CD8-positive, alpha-beta memory T cell (primary cell): ENCODE measurements around the gene BRD7. TPM values are rescaled to one million over a fixed set of nuclear protein-coding genes. Genes with fewer than 3 reads are reported as not detected.

Source experiments
- CTCF ChIA-PET: fragments of 350-600 bp; sonication (Branson Sonifier 250); formaldehyde crosslinking; loops from one replicate; lab custom pipeline; 2021; ENCODE audit warnings: antibody characterized with exemption; lab: Charles Lee
- POLR2A ChIA-PET: fragments of 350-600 bp; sonication (Branson Sonifier 250); formaldehyde crosslinking; loops from one replicate; lab custom pipeline; 2021; ENCODE audit warnings: antibody characterized with exemption; lab: Charles Lee
- DNase-seq, 5 donors: peaks; one replicate each; pipeline versions ENCODE4 v3.0.0 to v3.0.0-alpha.2; 2020 to 2022; ENCODE audit warnings: mixed read lengths in 1 of 5
- H3K27ac ChIP-seq: one replicate; pipeline ENCODE4 v1.7.0; 2013; ENCODE audit warnings: low read depth, mild to moderate bottlenecking, low read length, moderate library complexity
- H3K27me3 ChIP-seq: 2 replicates; pipeline ENCODE4 v1.7.0; 2013; ENCODE audit warnings: low read length, mild to moderate bottlenecking; ENCODE audit not compliant: insufficient read depth, poor library complexity, severe bottlenecking
- H3K36me3 ChIP-seq: 2 replicates; pipeline ENCODE4 v1.7.0; 2013; ENCODE audit warnings: mild to moderate bottlenecking, low read length, moderate library complexity; ENCODE audit not compliant: insufficient read depth
- H3K4me1 ChIP-seq: 2 replicates; pipeline ENCODE4 v1.7.0; 2013; ENCODE audit warnings: mild to moderate bottlenecking, low read length, moderate library complexity; ENCODE audit not compliant: insufficient read depth
- H3K4me3 ChIP-seq: 2 replicates; pipeline ENCODE4 v1.7.0; 2013; ENCODE audit warnings: mild to moderate bottlenecking, low read length
- H3K9me3 ChIP-seq: 2 replicates; pipeline ENCODE4 v1.7.0; 2013; ENCODE audit warnings: mild to moderate bottlenecking, low read length
- H3K27ac Mint-ChIP-seq, 8 donors: one replicate each; pipeline ENCODE4 v1.8.0; 2020 to 2021; ENCODE audit warnings: mixed read lengths in 8 of 8, mild to moderate bottlenecking in 6 of 8, inconsistent platforms in 3 of 8, moderate library complexity in 3 of 8
- H3K27me3 Mint-ChIP-seq, 2 donors: one replicate each; pipeline ENCODE4 v1.8.0; 2020 to 2021; ENCODE audit warnings: mixed read lengths in 2 of 2, mild to moderate bottlenecking in 1 of 2, moderate library complexity in 1 of 2
- H3K36me3 Mint-ChIP-seq, 3 donors: one replicate each; pipeline ENCODE4 v1.8.0; 2020 to 2021; ENCODE audit warnings: mixed read lengths in 3 of 3, inconsistent platforms in 1 of 3, mild to moderate bottlenecking in 1 of 3
- H3K4me1 Mint-ChIP-seq, 3 donors: one replicate each; pipeline ENCODE4 v1.8.0; 2020 to 2021; ENCODE audit warnings: mixed read lengths in 3 of 3, inconsistent platforms in 1 of 3, mild to moderate bottlenecking in 1 of 3
- H3K4me3 Mint-ChIP-seq, 7 donors: one replicate each; pipeline ENCODE4 v1.8.0; 2020 to 2021; ENCODE audit warnings: mixed read lengths in 7 of 7, mild to moderate bottlenecking in 6 of 7, moderate library complexity in 4 of 7, inconsistent platforms in 2 of 7
- H3K9me3 Mint-ChIP-seq, 5 donors: one replicate each; pipeline ENCODE4 v1.8.0; 2020 to 2022; ENCODE audit warnings: mixed read lengths in 5 of 5, mild to moderate bottlenecking in 3 of 5, moderate library complexity in 2 of 5, inconsistent platforms in 1 of 5
- polyA plus RNA-seq: library from polyadenylated mRNA; unstranded; fragments of 300-500 nt; fragmentation: Illumina TruSeq; gene quantifications from one replicate; pipeline ENCODE4 v1.2.3, GENCODE V29; 2021
- total RNA-seq, 2 experiments: library from RNA; stranded (reverse); gene quantifications; one replicate each; pipeline ENCODE4 v1.2.3, GENCODE V29; 2021

BRD7 gene
- total and polyA plus RNA-seq, 3 experiments from 2014 or later, result 55.7 to 103 (median 101) TPM

- H3K36me3 Mint-ChIP-seq, result peaks cover 5 to 67% (median 5%) of the 10 kb centered on the region in 3 donors
- no peaks in the 10 kb centered on the region for H3K27me3 Mint-ChIP-seq
- H3K4me1 ChIP-seq, result peaks cover 31% of the 10 kb centered on the region
Measured at GRCh38 chr16:50288026-50288425, 80.8 kb downstream of the BRD7 start.

GRCh38 chr16:50286681-50287080, 82.1 kb downstream of the BRD7 start:
- Histone ChIP-seq H3K27ac (no peak overlapping the region), H3K9me3 (no peaks in the 10 kb centered on the region), H3K4me3 (no peak overlapping the region), H3K36me3 (peaks cover 30% of the 10 kb centered on the region), H3K27me3 (no peaks in the 10 kb centered on the region), H3K4me1 (peaks cover 44% of the 10 kb centered on the region)
- Mint-ChIP-seq H3K4me3 (peak overlapping the region in 2 of 7 donors; percentile 19 to 50), H3K9me3 (no peaks in the 10 kb centered on the region), H3K36me3 (peaks cover 5 to 57% (median 5%) of the 10 kb centered on the region in 3 donors), H3K27me3 (no peaks in the 10 kb centered on the region), H3K4me1 (peaks cover 57 to 64% (median 58%) of the 10 kb centered on the region in 3 donors), H3K27ac (peak overlapping the region in 6 of 8 donors; percentile 10 to 77 (median 42))
- POLR2A ChIA-PET, result interaction anchor here (4.0 kb wide), 1 partner anchor 13 kb away, joined by 24 read pairs; no protein-coding TSS in a partner anchor
- no peak for DNase-seq
- CTCF ChIA-PET, result interaction anchor here (1.2 to 8.2 kb wide), 5 partner anchors 14 to 76 kb away, joined by 3 to 48 read pairs (median 3); no protein-coding TSS in a partner anchor

More at GRCh38 chr16:50288026-50288425, 80.8 kb downstream of the BRD7 start:
- H3K27ac ChIP-seq, result no peak overlapping the region
- H3K4me3 Mint-ChIP-seq, result no peak overlapping the region
- no peaks in the 10 kb centered on the region for H3K9me3 ChIP-seq
- peaks cover 42% of the 10 kb centered on the region for H3K36me3 ChIP-seq
- H3K4me3 ChIP-seq, result no peak overlapping the region
- no peaks in the 10 kb centered on the region for H3K27me3 ChIP-seq
- ChIA-PET CTCF (interaction anchor here (1.2 to 8.2 kb wide), 2 partner anchors 15 to 21 kb away, joined by 3 to 48 read pairs; no protein-coding TSS in a partner anchor), POLR2A (interaction anchor here (0.6 kb wide), 1 partner anchor 31 kb away, joined by 4 read pairs; no protein-coding TSS in a partner anchor)
- peak overlapping the region in 1 of 8 donors; percentile 19 for H3K27ac Mint-ChIP-seq
- peaks cover 44 to 50% (median 46%) of the 10 kb centered on the region in 3 donors for H3K4me1 Mint-ChIP-seq
- DNase-seq, result no peak
- H3K9me3 Mint-ChIP-seq, result no peaks in the 10 kb centered on the region

GRCh38 chr16:50285406-50286003, 83.3 kb downstream of the BRD7 start:
- no peak overlapping the region for H3K27ac ChIP-seq
- POLR2A ChIA-PET, result interaction anchor here (0.6 to 4.0 kb wide), 3 partner anchors 12 to 23 kb away, joined by 3 to 24 read pairs (median 4); partner anchors contain the start of gene ADCY7
- no peak for DNase-seq

GRCh38 chr16:50284131-50284911, 84.5 kb downstream of the BRD7 start:
- Histone ChIP-seq H3K27ac (no peak overlapping the region), H3K4me3 (no peak overlapping the region), H3K27me3 (no peaks in the 10 kb centered on the region), H3K4me1 (peaks cover 67% of the 10 kb centered on the region), H3K9me3 (no peaks in the 10 kb centered on the region), H3K36me3 (peaks cover 14% of the 10 kb centered on the region)
- peaks cover 5 to 38% (median 8%) of the 10 kb centered on the region in 3 donors for H3K36me3 Mint-ChIP-seq
- H3K27ac Mint-ChIP-seq, result peak overlapping the region; percentile 13 to 96 (median 88)
- no peaks in the 10 kb centered on the region for H3K9me3 Mint-ChIP-seq
- peak overlapping the region; percentile 7 to 89 (median 66) for H3K4me3 Mint-ChIP-seq
- peak in 1 of 5 donors; percentile 14 for DNase-seq
- H3K27me3 Mint-ChIP-seq, result no peaks in the 10 kb centered on the region
- ChIA-PET CTCF (interaction anchor here (1.0 to 8.2 kb wide), 3 partner anchors 11 to 366 kb away, joined by 3 to 48 read pairs (median 6); partner anchors contain the start of gene ADCY7), POLR2A (interaction anchor here (1.5 to 4.0 kb wide), 2 partner anchors 10 to 18 kb away, joined by 4 to 24 read pairs; partner anchors contain the start of gene ADCY7)
- peaks cover 76 to 84% (median 79%) of the 10 kb centered on the region in 3 donors for H3K4me1 Mint-ChIP-seq

More at GRCh38 chr16:50285406-50286003, 83.3 kb downstream of the BRD7 start:
- Mint-ChIP-seq H3K27me3 (no peaks in the 10 kb centered on the region), H3K9me3 (no peaks in the 10 kb centered on the region), H3K36me3 (peaks cover 5 to 49% (median 5%) of the 10 kb centered on the region in 3 donors), H3K4me1 (peaks cover 66 to 76% (median 67%) of the 10 kb centered on the region in 3 donors), H3K27ac (peak overlapping the region; percentile 50 to 96 (median 80)), H3K4me3 (peak overlapping the region in 5 of 7 donors; percentile 30 to 89 (median 75))
- no peaks in the 10 kb centered on the region for H3K27me3 ChIP-seq
- no peaks in the 10 kb centered on the region for H3K9me3 ChIP-seq
- CTCF ChIA-PET, result interaction anchor here (0.7 to 8.2 kb wide), 6 partner anchors 11 to 75 kb away, joined by 3 to 48 read pairs (median 3); no protein-coding TSS in a partner anchor
- peaks cover 56% of the 10 kb centered on the region for H3K4me1 ChIP-seq
- no peak overlapping the region for H3K4me3 ChIP-seq
- peaks cover 26% of the 10 kb centered on the region for H3K36me3 ChIP-seq

GRCh38 chr16:50282955-50283631, 85.7 kb downstream of the BRD7 start:
- POLR2A ChIA-PET, result interaction anchor here (1.1 to 4.0 kb wide), 2 partner anchors 9 to 10 kb away, joined by 6 to 24 read pairs; no protein-coding TSS in a partner anchor
- Histone ChIP-seq H3K27me3 (no peaks in the 10 kb centered on the region), H3K36me3 (peaks cover 6% of the 10 kb centered on the region), H3K27ac (no peak overlapping the region), H3K4me1 (peaks cover 79% of the 10 kb centered on the region), H3K9me3 (no peaks in the 10 kb centered on the region), H3K4me3 (no peak overlapping the region)
- peak overlapping the region; percentile 82 to 97 (median 92) for H3K27ac Mint-ChIP-seq
- H3K9me3 Mint-ChIP-seq, result no peaks in the 10 kb centered on the region
- CTCF ChIA-PET, result interaction anchor here (0.6 to 8.2 kb wide), 9 partner anchors 10 to 523 kb away, joined by 3 to 48 read pairs (median 4); partner anchors contain the start of gene ADCY7
- peak overlapping the region in 5 of 7 donors; percentile 66 to 85 (median 82) for H3K4me3 Mint-ChIP-seq
- H3K36me3 Mint-ChIP-seq, result peaks cover 5 to 26% (median 5%) of the 10 kb centered on the region in 3 donors
- no peaks in the 10 kb centered on the region for H3K27me3 Mint-ChIP-seq
- peaks cover 82 to 87% (median 82%) of the 10 kb centered on the region in 3 donors for H3K4me1 Mint-ChIP-seq
- DNase-seq, result no peak

- no peaks in the 10 kb centered on the region for H3K27me3 ChIP-seq
- Mint-ChIP-seq H3K27ac (peak overlapping the region; percentile 84 to 99 (median 93)), H3K4me1 (peaks cover 87 to 96% (median 92%) of the 10 kb centered on the region in 3 donors), H3K9me3 (no peaks in the 10 kb centered on the region), H3K27me3 (no peaks in the 10 kb centered on the region), H3K36me3 (peaks cover 5 to 20% (median 5%) of the 10 kb centered on the region in 3 donors), H3K4me3 (peak overlapping the region; percentile 71 to 85 (median 82))
- H3K36me3 ChIP-seq, result peaks cover 6% of the 10 kb centered on the region
- peak overlapping the region; percentile 57 for H3K27ac ChIP-seq
- no peaks in the 10 kb centered on the region for H3K9me3 ChIP-seq
- DNase-seq, result peak; percentile 45 to 80 (median 59)
- peak overlapping the region; percentile 53 for H3K4me3 ChIP-seq
- POLR2A ChIA-PET, result interaction anchor here (0.6 to 1.2 kb wide), 3 partner anchors 9 to 64 kb away, joined by 3 to 6 read pairs (median 3); no protein-coding TSS in a partner anchor
- H3K4me1 ChIP-seq, result peaks cover 90% of the 10 kb centered on the region
- CTCF ChIA-PET, result interaction anchor here (0.7 to 8.2 kb wide), 11 partner anchors 9 to 383 kb away, joined by 3 to 48 read pairs (median 4); partner anchors contain the start of gene CNEP1R1
Measured at GRCh38 chr16:50282010-50282538, 86.7 kb downstream of the BRD7 start.
